Esophagus muscularis mucosa (tissue), 2 donors: ENCODE measurements around the gene GPR27.

ENCODE experiments used
- EP300 ChIP-seq: sonication (generic); formaldehyde crosslinking; IDR thresholded peaks from one replicate; pipeline ENCODE4 v1.6.1; 2017; ENCODE audit warnings: antibody characterized with exemption
- POLR2A ChIP-seq: fragments of 450-650 bp; IDR thresholded peaks from one replicate; pipeline ENCODE4 v1.6.1; 2017; ENCODE audit warnings: antibody characterized with exemption, moderate library complexity, mild to moderate bottlenecking, low read depth

GRCh38 chr3:71721651-71722157, 32.0 kb upstream of the GPR27 start:
- TF ChIP-seq EP300, result no peak
- TF ChIP-seq POLR2A, result no peak
